HepG2 (cell line): ENCODE results near the gene SAMM50. TPM values are rescaled to one million over a fixed set of nuclear protein-coding genes. Genes with fewer than 3 reads are reported as not detected.
A peak's percentile ranks its signal among the peaks of the same experiment; 100 is the strongest.

Source experiments
- ARHGAP35 ChIP-seq: sonication (generic); formaldehyde crosslinking; IDR thresholded peaks from 2 replicates; pipeline ENCODE4 v1.9.0; 2022; ENCODE audit warnings: mild to moderate bottlenecking, inconsistent platforms, moderate library complexity, missing genetic modification reagents, borderline replicate concordance
- BCL6 ChIP-seq: IDR thresholded peaks from 2 replicates; pipeline ENCODE4 v1.6.1; 2016; ENCODE audit warnings: missing genetic modification reagents, missing compliant biosample characterization
- CBX1 ChIP-seq: IDR thresholded peaks from one replicate; pipeline ENCODE4 v1.6.1; 2016; ENCODE audit warnings: antibody characterized with exemption, low read depth
- GMEB2 ChIP-seq: IDR thresholded peaks from 2 replicates; pipeline ENCODE4 v1.6.1; 2016; ENCODE audit warnings: missing biosample characterization, missing genetic modification reagents, low read depth
- MIXL1 ChIP-seq: IDR thresholded peaks from 2 replicates; pipeline ENCODE4 v1.6.1; 2016
- PATZ1 ChIP-seq: sonication (generic); formaldehyde crosslinking; IDR thresholded peaks from 2 replicates; pipeline ENCODE4 v1.4.0; 2020; ENCODE audit warnings: missing genetic modification reagents
- PHF8 ChIP-seq: sonication (generic); formaldehyde crosslinking; IDR thresholded peaks from 2 replicates; pipeline ENCODE4 v1.5.0; 2020; ENCODE audit warnings: missing genetic modification reagents
- SMARCC2 ChIP-seq: fragments of 450-650 bp; IDR thresholded peaks from 2 replicates; pipeline ENCODE4 v1.6.1; 2017; ENCODE audit warnings: antibody characterized with exemption, mild to moderate bottlenecking
- TBX2 ChIP-seq: sonication (generic); formaldehyde crosslinking; IDR thresholded peaks from 2 replicates; pipeline ENCODE4 v1.5.0; 2020; ENCODE audit warnings: missing genetic modification reagents, mild to moderate bottlenecking, borderline replicate concordance
- TFDP1 ChIP-seq: IDR thresholded peaks from 2 replicates; pipeline ENCODE4 v1.6.1; 2016; ENCODE audit warnings: missing compliant biosample characterization, missing genetic modification reagents, borderline replicate concordance
- YEATS4 ChIP-seq: sonication (generic); formaldehyde crosslinking; IDR thresholded peaks from 2 replicates; pipeline ENCODE4 v1.4.0; 2020; ENCODE audit warnings: missing genetic modification reagents, borderline replicate concordance
- ZBTB25 ChIP-seq: IDR thresholded peaks from 2 replicates; pipeline ENCODE4 v1.6.1; 2018; ENCODE audit warnings: missing genetic modification reagents
- ZFP36L2 ChIP-seq: sonication (generic); formaldehyde crosslinking; IDR thresholded peaks from 2 replicates; pipeline ENCODE4 v1.4.0; 2020; ENCODE audit warnings: missing genetic modification reagents
- ZNF674 ChIP-seq: sonication (generic); formaldehyde crosslinking; IDR thresholded peaks from 2 replicates; pipeline ENCODE4 v1.5.0; 2020; ENCODE audit warnings: low read depth, mild to moderate bottlenecking, missing genetic modification reagents
- polyA plus RNA-seq, 8 experiments: library from polyadenylated mRNA; depleted of rRNA in 3 of 8; stranded (reverse) in 7 of 8; unstranded in 1 of 8; fragments of >200 nt; fragmentation: Illumina TruSeq in 4 of 8; extraction: Trizol in 4 of 8; gene quantifications; 2 replicates each; pipeline versions ENCODE4 v1.2.1 to v1.2.3, GENCODE V29; 2011 to 2016; ENCODE audit warnings: low read depth in 4 of 8, missing spikeins in 1 of 8, mixed read lengths in 1 of 8; ENCODE audit not compliant: insufficient read depth in 1 of 8
- total RNA-seq, 5 experiments: library from RNA; depleted of rRNA; stranded (reverse); fragments of >200 nt; fragmentation: Illumina TruSeq; extraction: Trizol; gene quantifications; 2 replicates each; pipeline ENCODE4 v1.2.3, GENCODE V29; 2016; ENCODE audit warnings: low read depth in 1 of 5
- TF ChIP-seq, protein P1 (sequence below): IDR thresholded peaks from 2 replicates; pipeline ENCODE4 v1.6.1; 2012; ENCODE audit warnings: low read length, improper control_type of control experiment
- TF ChIP-seq, protein P2 (sequence below): sonication (generic); formaldehyde crosslinking; IDR thresholded peaks from 2 replicates; pipeline ENCODE4 v1.8.0; 2022; ENCODE audit warnings: mild to moderate bottlenecking, missing genetic modification reagents; ENCODE audit not compliant: insufficient replicate concordance

SAMM50 gene
- total and polyA plus RNA-seq, 2 of the 13 experiments (the other 11 are each of a cell fraction or from before 2014, with no cell fraction given), result 34.7 to 63.4 TPM

GRCh38 chr22:43955040-43955882 is at the start of gene SAMM50 (continued):
- TF ChIP-seq TFDP1 (peak; percentile 77; the same call in 1 of the 2 replicates), PATZ1 (CRISPR knock-in tag) (peak; percentile 88), ZNF674 (CRISPR knock-in tag) (no peak), MIXL1 (CRISPR knock-in tag) (no peak), ZFP36L2 (CRISPR knock-in tag) (no peak), CBX1 (peak; percentile 39), ZBTB25 (CRISPR knock-in tag) (peak; percentile 85), GMEB2 (CRISPR knock-in tag) (peak; percentile 65; the same call in 1 of the 2 replicates), PHF8 (CRISPR knock-in tag) (peak; percentile 93), YEATS4 (peak; percentile 83), ARHGAP35 (CRISPR knock-in tag) (peak; percentile 25; the same call in 1 of the 2 replicates), SMARCC2 (no peak), TBX2 (peak; percentile 75; the same call in 1 of the 2 replicates), BCL6 (CRISPR knock-in tag) (no peak)
- TF ChIP-seq, protein P1, sequence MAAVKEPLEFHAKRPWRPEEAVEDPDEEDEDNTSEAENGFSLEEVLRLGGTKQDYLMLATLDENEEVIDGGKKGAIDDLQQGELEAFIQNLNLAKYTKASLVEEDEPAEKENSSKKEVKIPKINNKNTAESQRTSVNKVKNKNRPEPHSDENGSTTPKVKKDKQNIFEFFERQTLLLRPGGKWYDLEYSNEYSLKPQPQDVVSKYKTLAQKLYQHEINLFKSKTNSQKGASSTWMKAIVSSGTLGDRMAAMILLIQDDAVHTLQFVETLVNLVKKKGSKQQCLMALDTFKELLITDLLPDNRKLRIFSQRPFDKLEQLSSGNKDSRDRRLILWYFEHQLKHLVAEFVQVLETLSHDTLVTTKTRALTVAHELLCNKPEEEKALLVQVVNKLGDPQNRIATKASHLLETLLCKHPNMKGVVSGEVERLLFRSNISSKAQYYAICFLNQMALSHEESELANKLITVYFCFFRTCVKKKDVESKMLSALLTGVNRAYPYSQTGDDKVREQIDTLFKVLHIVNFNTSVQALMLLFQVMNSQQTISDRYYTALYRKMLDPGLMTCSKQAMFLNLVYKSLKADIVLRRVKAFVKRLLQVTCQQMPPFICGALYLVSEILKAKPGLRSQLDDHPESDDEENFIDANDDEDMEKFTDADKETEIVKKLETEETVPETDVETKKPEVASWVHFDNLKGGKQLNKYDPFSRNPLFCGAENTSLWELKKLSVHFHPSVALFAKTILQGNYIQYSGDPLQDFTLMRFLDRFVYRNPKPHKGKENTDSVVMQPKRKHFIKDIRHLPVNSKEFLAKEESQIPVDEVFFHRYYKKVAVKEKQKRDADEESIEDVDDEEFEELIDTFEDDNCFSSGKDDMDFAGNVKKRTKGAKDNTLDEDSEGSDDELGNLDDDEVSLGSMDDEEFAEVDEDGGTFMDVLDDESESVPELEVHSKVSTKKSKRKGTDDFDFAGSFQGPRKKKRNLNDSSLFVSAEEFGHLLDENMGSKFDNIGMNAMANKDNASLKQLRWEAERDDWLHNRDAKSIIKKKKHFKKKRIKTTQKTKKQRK, result no peak
- TF ChIP-seq, protein P2, sequence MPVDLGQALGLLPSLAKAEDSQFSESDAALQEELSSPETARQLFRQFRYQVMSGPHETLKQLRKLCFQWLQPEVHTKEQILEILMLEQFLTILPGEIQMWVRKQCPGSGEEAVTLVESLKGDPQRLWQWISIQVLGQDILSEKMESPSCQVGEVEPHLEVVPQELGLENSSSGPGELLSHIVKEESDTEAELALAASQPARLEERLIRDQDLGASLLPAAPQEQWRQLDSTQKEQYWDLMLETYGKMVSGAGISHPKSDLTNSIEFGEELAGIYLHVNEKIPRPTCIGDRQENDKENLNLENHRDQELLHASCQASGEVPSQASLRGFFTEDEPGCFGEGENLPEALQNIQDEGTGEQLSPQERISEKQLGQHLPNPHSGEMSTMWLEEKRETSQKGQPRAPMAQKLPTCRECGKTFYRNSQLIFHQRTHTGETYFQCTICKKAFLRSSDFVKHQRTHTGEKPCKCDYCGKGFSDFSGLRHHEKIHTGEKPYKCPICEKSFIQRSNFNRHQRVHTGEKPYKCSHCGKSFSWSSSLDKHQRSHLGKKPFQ (CRISPR knock-in tag), result no peak
